Thyroid gland (tissue), 4 donors: ENCODE data around the gene SLC35F1. TPM values are rescaled to one million over a fixed set of nuclear protein-coding genes. Genes with fewer than 3 reads are reported as not detected.

Source experiments
- DNase-seq, 2 donors: peaks; one replicate each; pipeline ENCODE4 v3.0.0-alpha.2; 2019
- H3K27ac ChIP-seq, 3 donors: fragments of 200-600 bp; sonication (generic); 1 replicate in 2 of 3; 2 replicates in 1 of 3; pipeline ENCODE4 v1.5.1; 2016 to 2019; ENCODE audit warnings: mild to moderate bottlenecking in 1 of 3, moderate library complexity in 1 of 3
- H3K27me3 ChIP-seq: fragments of 200-600 bp; sonication (generic); one replicate; pipeline ENCODE4 v1.5.1; 2019
- H3K36me3 ChIP-seq, 2 donors: fragments of 200-600 bp; sonication (generic); one replicate each; pipeline ENCODE4 v1.5.1; 2016 to 2019
- H3K4me1 ChIP-seq, 2 donors: fragments of 200-600 bp; sonication (generic); one replicate each; pipeline ENCODE4 v1.5.1; 2017 to 2019
- H3K4me3 ChIP-seq, 3 donors: fragments of 200-600 bp; sonication (generic); replicated peaks in 1 of 3; 1 replicate in 2 of 3; 2 replicates in 1 of 3; pipeline ENCODE4 v1.5.1; 2016; ENCODE audit warnings: mild to moderate bottlenecking in 1 of 3
- H3K9me3 ChIP-seq: fragments of 200-600 bp; sonication (generic); one replicate; pipeline ENCODE4 v1.5.1; 2017
- CTCF ChIP-seq, 6 experiments: fragments of 200-600 bp in 3 of 6; fragments of 450-650 bp in 3 of 6; sonication (generic) in 3 of 6; IDR thresholded peaks; one replicate each; pipeline ENCODE4 v1.5.1; 2016 to 2019; ENCODE audit warnings: antibody characterized with exemption in 6 of 6, mild to moderate bottlenecking in 2 of 6, inconsistent platforms in 1 of 6, moderate library complexity in 1 of 6
- POLR2A ChIP-seq, 2 donors: fragments of 450-650 bp; IDR thresholded peaks; one replicate each; pipeline ENCODE4 v1.6.1; 2017; ENCODE audit warnings: antibody characterized with exemption in 2 of 2, mild to moderate bottlenecking in 2 of 2, moderate library complexity in 1 of 2
- WGBS, 2 donors: methylation state at CpG; one replicate each; pipeline ENCODE4 v1.1.5; 2017; 5-methylcytosine and 5-hydroxymethylcytosine counted together
- intact Hi-C: fragments of 100-400 bp; cut with DNase I; formaldehyde crosslinking; loops from one replicate; pipeline ENCODE4 v1.15.1; 2023
- total RNA-seq, 4 donors: library from RNA; depleted of rRNA; stranded (reverse); fragments of >200 nt; gene quantifications; one replicate each; pipeline ENCODE4 v1.2.3, GENCODE V29; 2016

SLC35F1 gene
- total RNA-seq, 4 donors from 2014 or later, result 0.54 to 5.5 (median 1.4) TPM

GRCh38 chr6:118147511-118147910 is 240.4 kb downstream of the SLC35F1 start:
- Histone ChIP-seq H3K36me3 (no peaks in the 10 kb centered on the region), H3K27me3 (no peaks in the 10 kb centered on the region), H3K4me1 (no peaks in the 10 kb centered on the region), H3K27ac (no peak overlapping the region), H3K4me3 (no peak overlapping the region), H3K9me3 (no peaks in the 10 kb centered on the region)
- TF ChIP-seq POLR2A (IDR thresholded peaks at IDR 0.05) (no peak), CTCF (IDR thresholded peaks at IDR 0.05) (no peak)
- WGBS, 2 donors, result 93 to 96% methylated on average over 5 of the region's 5 CpGs
- DNase-seq, result no peak
- intact Hi-C loops, result no loop called here

- 90 to 93% methylated on average over 2 of the region's 2 CpGs for WGBS, 2 donors
- no peaks in the 10 kb centered on the region for H3K4me1 ChIP-seq
- TF ChIP-seq POLR2A (IDR thresholded peaks at IDR 0.05) (no peak), CTCF (IDR thresholded peaks at IDR 0.05) (no peak)
- H3K36me3 ChIP-seq, result no peaks in the 10 kb centered on the region
- H3K27ac ChIP-seq, result no peak overlapping the region
- intact Hi-C loops, result no loop called here
- H3K9me3 ChIP-seq, result no peaks in the 10 kb centered on the region
- no peak for DNase-seq
- no peaks in the 10 kb centered on the region for H3K27me3 ChIP-seq
- H3K4me3 ChIP-seq, result no peak overlapping the region
Measured at GRCh38 chr6:118148561-118148960, 241.5 kb downstream of the SLC35F1 start.

- no peaks in the 10 kb centered on the region for H3K9me3 ChIP-seq
- no peak for DNase-seq
- no peak overlapping the region for H3K27ac ChIP-seq
- intact Hi-C loops, result no loop called here
- H3K27me3 ChIP-seq, result no peaks in the 10 kb centered on the region
- TF ChIP-seq POLR2A (IDR thresholded peaks at IDR 0.05) (no peak), CTCF (IDR thresholded peaks at IDR 0.05) (no peak)
- H3K4me1 ChIP-seq, result no peaks in the 10 kb centered on the region
- no peaks in the 10 kb centered on the region for H3K36me3 ChIP-seq
- H3K4me3 ChIP-seq, result no peak overlapping the region
Measured at GRCh38 chr6:118152524-118152923, 245.5 kb downstream of the SLC35F1 start.

- H3K4me3 ChIP-seq, result no peak overlapping the region
- H3K27me3 ChIP-seq, result no peaks in the 10 kb centered on the region
- DNase-seq, result no peak
- no peaks in the 10 kb centered on the region for H3K9me3 ChIP-seq
- intact Hi-C loops, result no loop called here
- no peak for TF ChIP-seq CTCF (IDR thresholded peaks at IDR 0.05)
- 85 to 93% methylated on average over 1 of the region's 1 CpG for WGBS, 2 donors
- no peaks in the 10 kb centered on the region for H3K4me1 ChIP-seq
- H3K36me3 ChIP-seq, result no peaks in the 10 kb centered on the region
- no peak overlapping the region for H3K27ac ChIP-seq
Measured at GRCh38 chr6:118161343-118161742, 254.3 kb downstream of the SLC35F1 start.

- WGBS, 2 donors, result 83 to 95% methylated on average over 1 of the region's 1 CpG
- no peaks in the 10 kb centered on the region for H3K9me3 ChIP-seq
- intact Hi-C loops, result no loop called here
- no peaks in the 10 kb centered on the region for H3K27me3 ChIP-seq
- no peak for TF ChIP-seq POLR2A (IDR thresholded peaks at IDR 0.05)
- no peak for TF ChIP-seq CTCF (IDR thresholded peaks at IDR 0.05)
- no peak overlapping the region for H3K27ac ChIP-seq
- H3K36me3 ChIP-seq, result no peaks in the 10 kb centered on the region
- no peak overlapping the region for H3K4me3 ChIP-seq
- no peak for DNase-seq
- no peaks in the 10 kb centered on the region for H3K4me1 ChIP-seq
Measured at GRCh38 chr6:118163542-118163941, 256.5 kb downstream of the SLC35F1 start.
